Naive thymus-derived CD4-positive, alpha-beta T cell (primary cell): ENCODE measurements around the gene GRIA1. TPM values are rescaled to one million over a fixed set of nuclear protein-coding genes. Genes with fewer than 3 reads are reported as not detected.

Experiments used
- ATAC-seq: fragments of 150-1000 bp; cut with Tn5 transposase; 2 replicates; pipeline ENCODE4 v1.10.0; 2021; ENCODE audit warnings: mild to moderate bottlenecking, moderate library complexity
- CTCF ChIA-PET: fragments of 350-600 bp; sonication (Branson Sonifier 250); formaldehyde crosslinking; loops from one replicate; lab custom pipeline; 2021; ENCODE audit warnings: antibody characterized with exemption; lab: Charles Lee
- POLR2A ChIA-PET: fragments of 350-600 bp; sonication (Branson Sonifier 250); formaldehyde crosslinking; loops from one replicate; lab custom pipeline; 2021; ENCODE audit warnings: antibody characterized with exemption, inconsistent platforms; lab: Charles Lee
- DNase-seq, 9 donors: peaks; one replicate each; pipeline versions ENCODE4 v3.0.0 to v3.0.0-alpha.2; 2020 to 2022; ENCODE audit warnings: mixed read lengths in 1 of 9
- H3K27ac ChIP-seq: one replicate; pipeline ENCODE4 v1.7.0; 2013; ENCODE audit warnings: mild to moderate bottlenecking, low read depth, low read length, moderate library complexity
- H3K27me3 ChIP-seq, 2 donors: one replicate each; pipeline ENCODE4 v1.7.0; 2013; ENCODE audit warnings: low read length in 2 of 2, mild to moderate bottlenecking in 2 of 2, moderate library complexity in 2 of 2; ENCODE audit not compliant: control insufficient read depth in 2 of 2, insufficient read depth in 2 of 2
- H3K36me3 ChIP-seq, 3 experiments: 1 replicate in 2 of 3; 2 replicates in 1 of 3; pipeline ENCODE4 v1.7.0; 2013; ENCODE audit warnings: low read length in 3 of 3, mild to moderate bottlenecking in 3 of 3, moderate library complexity in 1 of 3; ENCODE audit not compliant: insufficient read depth in 3 of 3, control insufficient read depth in 2 of 3
- H3K4me1 ChIP-seq, 2 donors: one replicate each; pipeline ENCODE4 v1.7.0; 2013; ENCODE audit warnings: low read length in 2 of 2, mild to moderate bottlenecking in 2 of 2, moderate library complexity in 1 of 2; ENCODE audit not compliant: control insufficient read depth in 2 of 2, insufficient read depth in 2 of 2
- H3K4me3 ChIP-seq: 2 replicates; pipeline ENCODE4 v1.7.0; 2013; ENCODE audit warnings: mild to moderate bottlenecking, low read length
- H3K9me3 ChIP-seq, 3 experiments: 1 replicate in 2 of 3; 2 replicates in 1 of 3; pipeline ENCODE4 v1.7.0; 2013; ENCODE audit warnings: low read length in 3 of 3; ENCODE audit not compliant: control insufficient read depth in 2 of 3
- H3K27ac Mint-ChIP-seq, 9 donors: one replicate each; pipeline ENCODE4 v1.8.0; 2020 to 2022; ENCODE audit warnings: mixed read lengths in 9 of 9, mild to moderate bottlenecking in 8 of 9, moderate library complexity in 5 of 9, inconsistent platforms in 2 of 9
- H3K27me3 Mint-ChIP-seq, 5 donors: one replicate each; pipeline ENCODE4 v1.8.0; 2021 to 2022; ENCODE audit warnings: mixed read lengths in 5 of 5, mild to moderate bottlenecking in 1 of 5
- H3K36me3 Mint-ChIP-seq, 5 donors: one replicate each; pipeline ENCODE4 v1.8.0; 2020 to 2022; ENCODE audit warnings: mixed read lengths in 5 of 5, mild to moderate bottlenecking in 3 of 5, inconsistent platforms in 1 of 5
- H3K4me1 Mint-ChIP-seq, 7 donors: one replicate each; pipeline ENCODE4 v1.8.0; 2020 to 2022; ENCODE audit warnings: mixed read lengths in 7 of 7, mild to moderate bottlenecking in 3 of 7, inconsistent platforms in 1 of 7
- H3K4me3 Mint-ChIP-seq, 10 donors: one replicate each; pipeline ENCODE4 v1.8.0; 2020 to 2022; ENCODE audit warnings: mild to moderate bottlenecking in 10 of 10, mixed read lengths in 10 of 10, moderate library complexity in 6 of 10, inconsistent platforms in 2 of 10
- H3K9me3 Mint-ChIP-seq, 11 donors: one replicate each; pipeline ENCODE4 v1.8.0; 2020 to 2022; ENCODE audit warnings: mixed read lengths in 11 of 11, mild to moderate bottlenecking in 4 of 11, inconsistent platforms in 1 of 11, moderate library complexity in 1 of 11
- intact Hi-C, 2 donors: fragments of 100-400 bp; cut with micrococcal nuclease; formaldehyde crosslinking; loops; one replicate each; pipeline ENCODE4 v1.15.1; 2023
- polyA plus RNA-seq, 2 donors: library from polyadenylated mRNA; unstranded; fragments of 300-500 nt; fragmentation: Illumina TruSeq; gene quantifications; one replicate each; pipeline ENCODE4 v1.2.3, GENCODE V29; 2021
- total RNA-seq, 6 experiments: library from RNA in 5 of 6; stranded (reverse) in 5 of 6; gene quantifications; 1 replicate in 5 of 6; 2 replicates in 1 of 6; pipeline ENCODE4 v1.2.3 and lab custom pipeline; 2021 to 2026

GRIA1 gene
- total and polyA plus RNA-seq, 7 experiments from 2014 or later, result not detected

DNA sequence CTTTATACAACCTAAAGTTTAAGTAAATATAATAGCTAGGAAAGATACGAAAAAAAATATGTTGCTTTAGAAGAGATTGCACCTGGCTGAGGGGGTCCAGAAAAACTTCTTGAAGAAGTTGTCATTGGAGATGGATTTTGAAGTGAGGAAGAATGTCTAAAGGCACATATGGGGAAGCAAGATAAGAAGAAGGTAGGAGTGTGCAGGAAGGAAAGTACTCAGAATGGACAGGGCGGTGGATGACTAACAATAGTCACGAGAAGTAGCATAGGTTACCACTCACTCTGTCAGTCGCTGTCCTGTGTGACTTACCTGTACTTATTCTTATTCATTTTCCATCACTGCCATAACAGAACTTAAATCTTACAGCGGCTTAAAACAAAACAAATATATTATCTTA is 251.6 kb downstream of the GRIA1 start:
- H3K27ac ChIP-seq, result no peak overlapping the region
- POLR2A ChIA-PET, result no interaction called here
- H3K9me3 ChIP-seq, result no peaks in the 10 kb centered on the region
- no peaks in the 10 kb centered on the region for H3K27me3 ChIP-seq
- no peaks in the 10 kb centered on the region for H3K36me3 Mint-ChIP-seq
- peaks cover 0 to 8% (median 4%) of the 10 kb centered on the region in 11 donors for H3K9me3 Mint-ChIP-seq
- DNase-seq (no peak), ATAC-seq (no peak)
- no peaks in the 10 kb centered on the region for H3K4me1 Mint-ChIP-seq
- no peaks in the 10 kb centered on the region for H3K4me1 ChIP-seq
- no peaks in the 10 kb centered on the region for H3K36me3 ChIP-seq
- CTCF ChIA-PET, result no interaction called here
- no peak overlapping the region for H3K4me3 Mint-ChIP-seq
- H3K4me3 ChIP-seq, result no peak overlapping the region
- no peak overlapping the region for H3K27ac Mint-ChIP-seq
- intact Hi-C loops, result no loop called here
- peaks cover 0 to 17% (median 10%) of the 10 kb centered on the region in 5 donors for H3K27me3 Mint-ChIP-seq

GRCh38 chr5:153744751-153745150 is 254.3 kb downstream of the GRIA1 start:
- Mint-ChIP-seq H3K36me3 (no peaks in the 10 kb centered on the region), H3K4me3 (no peak overlapping the region), H3K27ac (no peak overlapping the region), H3K4me1 (no peaks in the 10 kb centered on the region), H3K9me3 (peaks cover 0 to 6% (median 0%) of the 10 kb centered on the region in 11 donors), H3K27me3 (peaks cover 0 to 17% (median 10%) of the 10 kb centered on the region in 5 donors)
- no peak overlapping the region for H3K27ac ChIP-seq
- no peaks in the 10 kb centered on the region for H3K9me3 ChIP-seq
- ATAC-seq (no peak), DNase-seq (no peak)
- no peaks in the 10 kb centered on the region for H3K4me1 ChIP-seq
- ChIA-PET POLR2A (no interaction called here), CTCF (no interaction called here)
- intact Hi-C loops, result no loop called here
- no peaks in the 10 kb centered on the region for H3K27me3 ChIP-seq
- H3K4me3 ChIP-seq, result no peak overlapping the region
- H3K36me3 ChIP-seq, result no peaks in the 10 kb centered on the region

DNA sequence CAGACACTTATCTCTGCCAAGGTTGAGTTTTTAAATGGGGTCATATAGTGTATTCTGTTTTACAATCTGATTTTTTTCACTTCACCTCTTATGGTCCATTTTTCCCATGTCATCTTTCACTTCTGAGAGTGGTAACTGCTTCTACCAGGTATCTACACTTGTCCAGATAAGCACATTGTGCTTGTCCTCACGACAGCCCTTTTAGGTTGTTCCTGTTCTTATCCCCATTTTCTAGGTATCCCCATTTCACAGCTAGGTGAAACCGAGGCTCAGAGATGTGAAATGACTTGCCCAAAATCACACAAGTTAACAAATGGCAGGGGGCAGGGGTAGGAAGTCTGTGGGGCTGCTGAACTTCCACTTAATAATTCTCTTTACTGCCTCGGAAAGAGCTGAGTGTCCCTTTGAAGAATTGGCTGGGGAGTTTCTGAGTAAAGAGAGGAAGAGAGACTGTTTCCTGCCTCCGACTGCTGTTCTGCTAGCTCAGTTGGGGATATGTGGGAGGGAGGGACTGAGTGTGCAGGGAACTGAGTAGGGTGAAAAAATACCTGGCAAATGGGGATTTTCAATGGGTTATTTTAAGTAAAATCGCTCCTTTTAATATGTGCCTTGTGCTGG is 255.4 kb downstream of the GRIA1 start:
- CTCF ChIA-PET, result no interaction called here
- Mint-ChIP-seq H3K9me3 (peaks cover 0 to 6% (median 0%) of the 10 kb centered on the region in 11 donors), H3K4me3 (no peak overlapping the region), H3K27ac (no peak overlapping the region), H3K27me3 (peaks cover 0 to 12% (median 10%) of the 10 kb centered on the region in 5 donors), H3K4me1 (no peaks in the 10 kb centered on the region), H3K36me3 (no peaks in the 10 kb centered on the region)
- POLR2A ChIA-PET, result no interaction called here
- Histone ChIP-seq H3K27ac (no peak overlapping the region), H3K36me3 (no peaks in the 10 kb centered on the region), H3K9me3 (no peaks in the 10 kb centered on the region), H3K4me1 (no peaks in the 10 kb centered on the region), H3K4me3 (no peak overlapping the region), H3K27me3 (no peaks in the 10 kb centered on the region)
- DNase-seq (no peak), ATAC-seq (no peak)
- intact Hi-C loops, result no loop called here

DNA sequence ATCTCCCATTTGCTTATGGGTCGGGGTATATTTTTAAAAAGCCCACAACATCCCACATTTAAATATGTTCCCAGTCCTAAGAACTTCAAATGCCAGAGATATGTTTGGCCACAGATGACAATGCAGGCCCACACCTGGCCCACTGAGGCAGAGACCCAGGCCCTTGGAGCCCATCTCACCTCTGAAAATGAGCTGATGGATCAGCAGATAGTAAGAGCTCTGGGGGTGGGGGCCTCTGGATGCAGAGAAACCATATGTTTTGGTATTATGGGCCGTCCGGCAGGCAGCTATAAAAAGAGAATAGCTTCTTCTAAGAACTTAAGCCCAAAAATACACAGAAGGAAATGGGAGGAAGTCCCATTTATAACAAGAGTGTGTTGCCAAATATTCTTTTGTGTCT is 256.0 kb downstream of the GRIA1 start:
- Mint-ChIP-seq H3K9me3 (peaks cover 0 to 6% (median 0%) of the 10 kb centered on the region in 11 donors), H3K36me3 (no peaks in the 10 kb centered on the region), H3K4me3 (no peak overlapping the region), H3K4me1 (no peaks in the 10 kb centered on the region), H3K27ac (no peak overlapping the region), H3K27me3 (peaks cover 0 to 12% (median 10%) of the 10 kb centered on the region in 5 donors)
- CTCF ChIA-PET, result no interaction called here
- H3K9me3 ChIP-seq, result no peaks in the 10 kb centered on the region
- POLR2A ChIA-PET, result no interaction called here
- H3K27me3 ChIP-seq, result no peaks in the 10 kb centered on the region
- no peak for DNase-seq
- H3K4me1 ChIP-seq, result no peaks in the 10 kb centered on the region
- no peak overlapping the region for H3K27ac ChIP-seq
- no peaks in the 10 kb centered on the region for H3K36me3 ChIP-seq
- no peak for ATAC-seq
- intact Hi-C loops, result no loop called here
- no peak overlapping the region for H3K4me3 ChIP-seq

DNA sequence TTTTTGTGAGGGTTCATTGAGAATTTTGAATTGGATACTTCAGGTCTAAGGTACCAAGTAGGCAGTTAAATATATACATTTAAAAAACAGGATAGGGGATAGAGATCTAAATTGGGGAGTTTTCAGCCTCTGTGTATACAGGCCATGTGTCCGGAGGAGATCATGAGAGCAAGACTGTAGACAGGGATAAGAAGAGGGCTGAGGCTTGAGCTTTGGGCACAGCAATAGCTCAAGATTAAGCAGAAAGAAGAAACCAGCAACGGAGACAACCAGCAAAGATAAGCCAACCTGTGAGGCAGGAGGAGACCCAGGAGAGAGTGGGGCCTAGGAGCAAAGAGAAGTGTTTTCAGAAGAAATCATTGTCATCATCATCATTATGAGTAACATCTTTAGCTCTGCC is 258.4 kb downstream of the GRIA1 start:
- Mint-ChIP-seq H3K36me3 (no peaks in the 10 kb centered on the region), H3K4me3 (no peak overlapping the region), H3K27me3 (peaks cover 0 to 5% (median 0%) of the 10 kb centered on the region in 5 donors), H3K27ac (no peak overlapping the region), H3K4me1 (no peaks in the 10 kb centered on the region), H3K9me3 (peaks cover 0 to 5% (median 0%) of the 10 kb centered on the region in 11 donors)
- ChIA-PET CTCF (no interaction called here), POLR2A (no interaction called here)
- Histone ChIP-seq H3K9me3 (no peaks in the 10 kb centered on the region), H3K36me3 (no peaks in the 10 kb centered on the region), H3K27ac (no peak overlapping the region), H3K4me3 (no peak overlapping the region), H3K27me3 (no peaks in the 10 kb centered on the region), H3K4me1 (no peaks in the 10 kb centered on the region)
- DNase-seq, result no peak
- no peak for ATAC-seq
- intact Hi-C loops, result no loop called here

DNA sequence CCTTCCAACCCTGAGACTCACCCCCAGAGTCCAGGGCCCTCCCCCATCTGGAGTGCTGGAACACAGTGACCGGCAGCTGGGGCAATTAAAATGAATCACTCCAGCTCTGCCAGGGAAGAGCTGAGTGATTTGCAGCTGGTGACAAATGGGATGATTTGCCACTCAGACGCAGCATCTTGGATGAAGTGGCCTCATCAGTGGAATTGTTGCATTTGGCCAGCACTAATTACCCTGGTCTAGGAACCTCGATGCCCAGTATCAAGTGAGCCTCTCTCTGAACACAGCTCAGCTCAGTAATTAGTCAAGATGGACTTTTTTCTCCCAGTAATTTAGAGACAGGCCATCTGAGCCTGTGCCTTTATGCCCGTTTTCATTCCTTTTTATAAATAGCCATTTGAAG is 259.5 kb downstream of the GRIA1 start:
- Histone ChIP-seq H3K4me3 (no peak overlapping the region), H3K27me3 (no peaks in the 10 kb centered on the region), H3K27ac (no peak overlapping the region), H3K9me3 (no peaks in the 10 kb centered on the region), H3K36me3 (no peaks in the 10 kb centered on the region), H3K4me1 (no peaks in the 10 kb centered on the region)
- ATAC-seq, result no peak
- Mint-ChIP-seq H3K4me1 (no peaks in the 10 kb centered on the region), H3K4me3 (no peak overlapping the region), H3K36me3 (peaks cover 0 to 5% (median 0%) of the 10 kb centered on the region in 5 donors), H3K27me3 (peaks cover 0 to 14% (median 0%) of the 10 kb centered on the region in 5 donors), H3K27ac (no peak overlapping the region), H3K9me3 (peaks cover 0 to 9% (median 3%) of the 10 kb centered on the region in 11 donors)
- intact Hi-C loops, result no loop called here
- ChIA-PET POLR2A (no interaction called here), CTCF (no interaction called here)
- DNase-seq, result no peak

DNA sequence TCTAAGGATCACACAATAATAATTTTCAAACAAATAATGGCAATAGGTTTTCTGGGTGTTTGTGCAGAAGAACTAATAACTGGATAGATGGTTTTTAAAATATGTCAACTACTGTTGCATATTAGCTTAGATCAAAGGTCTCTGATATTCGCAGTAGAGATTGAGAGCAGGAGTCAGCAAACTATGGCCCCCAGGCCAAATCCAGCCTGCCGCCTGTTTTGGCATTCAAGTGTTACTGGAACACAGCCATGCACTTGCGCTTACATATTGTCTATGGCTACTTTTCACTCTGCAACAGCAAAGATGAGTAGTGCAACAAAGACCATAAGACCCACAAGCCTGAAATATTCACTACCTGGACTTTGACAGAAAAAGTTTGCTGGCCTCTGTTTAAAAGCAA is 260.8 kb downstream of the GRIA1 start:
- Mint-ChIP-seq H3K4me3 (no peak overlapping the region), H3K9me3 (peaks cover 0 to 10% (median 3%) of the 10 kb centered on the region in 11 donors), H3K4me1 (no peaks in the 10 kb centered on the region), H3K36me3 (peaks cover 0 to 7% (median 0%) of the 10 kb centered on the region in 5 donors), H3K27ac (no peak overlapping the region), H3K27me3 (peaks cover 0 to 16% (median 0%) of the 10 kb centered on the region in 5 donors)
- CTCF ChIA-PET, result no interaction called here
- POLR2A ChIA-PET, result no interaction called here
- Histone ChIP-seq H3K4me3 (no peak overlapping the region), H3K27ac (no peak overlapping the region), H3K27me3 (no peaks in the 10 kb centered on the region), H3K9me3 (no peaks in the 10 kb centered on the region), H3K36me3 (no peaks in the 10 kb centered on the region), H3K4me1 (no peaks in the 10 kb centered on the region)
- intact Hi-C loops, result no loop called here
- ATAC-seq (no peak), DNase-seq (no peak)
